Activated naive CD4-positive, alpha-beta T cell treated with Interleukin-2 at 50 U/mL for 16 hours (primary cell): ENCODE data around the gene SND1.

Experiments
- DNase-seq: peaks from one replicate; pipeline ENCODE4 v3.0.0-alpha.2; 2020

Gene SND1

GRCh38 chr7:127689194-127689772 lies 37.3 kb downstream of the SND1 start:
- DNase-seq = no peak

- no peak for DNase-seq
Observed at GRCh38 chr7:127690337-127690736, 38.3 kb downstream of the SND1 start.

GRCh38 chr7:127690806-127691205 lies 38.8 kb downstream of the SND1 start:
- DNase-seq = no peak

- DNase-seq = no peak
Observed at GRCh38 chr7:127692200-127692599, 40.2 kb downstream of the SND1 start.

GRCh38 chr7:127699853-127700252 lies 47.9 kb downstream of the SND1 start:
- no peak for DNase-seq

- DNase-seq = no peak
Observed at GRCh38 chr7:127702052-127702652, 50.2 kb downstream of the SND1 start.

GRCh38 chr7:127702938-127703337 lies 50.9 kb downstream of the SND1 start:
- DNase-seq = no peak

- DNase-seq = no peak
Observed at GRCh38 chr7:127704211-127704610, 52.2 kb downstream of the SND1 start.

- DNase-seq = no peak
Observed at GRCh38 chr7:127705461-127705959, 53.5 kb downstream of the SND1 start.

GRCh38 chr7:127706766-127707165 lies 54.8 kb downstream of the SND1 start:
- no peak for DNase-seq

GRCh38 chr7:127708201-127708600 lies 56.2 kb downstream of the SND1 start:
- no peak for DNase-seq

- peak; percentile 63 for DNase-seq
Observed at GRCh38 chr7:127708788-127709187, 56.8 kb downstream of the SND1 start.

- DNase-seq = no peak
Observed at GRCh38 chr7:127710635-127711034, 58.6 kb downstream of the SND1 start.

GRCh38 chr7:127711872-127712271 lies 59.9 kb downstream of the SND1 start:
- no peak for DNase-seq

GRCh38 chr7:127713006-127713405 lies 61.0 kb downstream of the SND1 start:
- DNase-seq = no peak

GRCh38 chr7:127713758-127714157 lies 61.8 kb downstream of the SND1 start:
- DNase-seq = no peak

- no peak for DNase-seq
Observed at GRCh38 chr7:127715272-127715671, 63.3 kb downstream of the SND1 start.

GRCh38 chr7:127715901-127716300 lies 63.9 kb downstream of the SND1 start:
- DNase-seq = no peak

- no peak for DNase-seq
Observed at GRCh38 chr7:127717502-127718339, 65.7 kb downstream of the SND1 start.

- DNase-seq = no peak
Observed at GRCh38 chr7:127718340-127718679, 66.3 kb downstream of the SND1 start.

- DNase-seq = no peak
Observed at GRCh38 chr7:127726476-127726875, 74.5 kb downstream of the SND1 start.

- DNase-seq = no peak
Observed at GRCh38 chr7:127730658-127731276, 78.8 kb downstream of the SND1 start.

GRCh38 chr7:127731431-127732080 lies 79.6 kb downstream of the SND1 start:
- no peak for DNase-seq
